Measurements from ENCODE around the gene GRHPR. TPM values are rescaled to one million over a fixed set of nuclear protein-coding genes. Genes with fewer than 3 reads are reported as not detected.

Gene GRHPR
- total and polyA plus RNA-seq, 12 donors: 61.5 to 151 (median 114) TPM

DNA sequence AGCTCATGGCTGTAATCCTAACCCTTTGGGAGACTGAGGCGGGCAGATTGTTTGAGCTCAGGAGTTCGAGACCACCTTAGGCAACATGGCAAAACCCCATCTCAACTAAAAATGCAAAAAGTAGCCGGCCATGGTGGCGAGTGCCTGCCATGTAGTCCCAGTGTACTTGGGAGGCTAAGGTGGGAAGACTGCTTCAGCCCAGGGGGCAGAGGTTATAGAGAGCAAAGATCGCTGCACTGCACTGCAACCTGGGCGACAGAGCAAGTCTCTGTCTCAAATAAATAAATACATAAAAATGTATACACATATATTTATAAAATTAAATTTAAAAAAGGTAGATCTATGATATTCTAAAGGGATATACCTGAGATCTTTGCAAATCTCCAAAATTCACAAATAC is 23.3 kb downstream of the GRHPR start:
- H3K27me3 ChIP-seq: no peaks in the 10 kb centered on the region
- DNase-seq (no peak), ATAC-seq (no peak)
- H3K4me3 ChIP-seq: no peak overlapping the region
- peaks cover 0 to 5% (median 0%) of the 10 kb centered on the region in 9 donors for H3K4me1 ChIP-seq
- TF ChIP-seq, protein P1, sequence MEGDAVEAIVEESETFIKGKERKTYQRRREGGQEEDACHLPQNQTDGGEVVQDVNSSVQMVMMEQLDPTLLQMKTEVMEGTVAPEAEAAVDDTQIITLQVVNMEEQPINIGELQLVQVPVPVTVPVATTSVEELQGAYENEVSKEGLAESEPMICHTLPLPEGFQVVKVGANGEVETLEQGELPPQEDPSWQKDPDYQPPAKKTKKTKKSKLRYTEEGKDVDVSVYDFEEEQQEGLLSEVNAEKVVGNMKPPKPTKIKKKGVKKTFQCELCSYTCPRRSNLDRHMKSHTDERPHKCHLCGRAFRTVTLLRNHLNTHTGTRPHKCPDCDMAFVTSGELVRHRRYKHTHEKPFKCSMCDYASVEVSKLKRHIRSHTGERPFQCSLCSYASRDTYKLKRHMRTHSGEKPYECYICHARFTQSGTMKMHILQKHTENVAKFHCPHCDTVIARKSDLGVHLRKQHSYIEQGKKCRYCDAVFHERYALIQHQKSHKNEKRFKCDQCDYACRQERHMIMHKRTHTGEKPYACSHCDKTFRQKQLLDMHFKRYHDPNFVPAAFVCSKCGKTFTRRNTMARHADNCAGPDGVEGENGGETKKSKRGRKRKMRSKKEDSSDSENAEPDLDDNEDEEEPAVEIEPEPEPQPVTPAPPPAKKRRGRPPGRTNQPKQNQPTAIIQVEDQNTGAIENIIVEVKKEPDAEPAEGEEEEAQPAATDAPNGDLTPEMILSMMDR (IDR thresholded peaks at IDR 0.05): no peak
- intact Hi-C loops (cut with DNase I): no loop called here
- H3K27ac ChIP-seq: no peak overlapping the region
- no peaks in the 10 kb centered on the region for H3K9me3 ChIP-seq
- H3K36me3 ChIP-seq: peaks cover 0 to 75% (median 17%) of the 10 kb centered on the region in 9 donors
- 94 to 95% methylated on average over 6 of the region's 6 CpGs for WGBS, 2 donors

DNA sequence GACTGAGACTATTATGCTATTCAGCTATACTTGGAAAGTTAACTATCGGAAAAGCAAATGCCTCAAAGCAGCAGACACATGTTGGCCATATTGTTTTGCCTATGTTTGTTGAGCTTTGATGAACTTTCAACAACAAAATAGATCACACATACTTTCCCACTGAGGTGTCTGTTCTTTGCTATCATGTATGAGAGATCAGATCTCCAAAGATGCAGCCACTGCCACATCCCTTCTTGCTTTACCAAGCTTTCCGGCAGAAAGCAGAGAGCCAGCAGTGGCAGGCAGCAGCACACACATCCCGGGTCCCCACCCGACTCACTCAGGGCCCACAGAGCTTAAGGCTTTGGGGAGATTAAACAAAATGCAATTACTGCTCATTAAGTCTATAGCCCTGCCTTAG is 23.9 kb downstream of the GRHPR start:
- ATAC-seq (no peak), DNase-seq (no peak)
- Histone ChIP-seq H3K9me3 (no peaks in the 10 kb centered on the region), H3K36me3 (peaks cover 0 to 70% (median 11%) of the 10 kb centered on the region in 9 donors), H3K4me3 (no peak overlapping the region), H3K27ac (no peak overlapping the region), H3K4me1 (peaks cover 0 to 5% (median 0%) of the 10 kb centered on the region in 9 donors), H3K27me3 (no peaks in the 10 kb centered on the region)
- TF ChIP-seq, protein P1 (IDR thresholded peaks at IDR 0.05): no peak
- WGBS, 2 donors: 89 to 94% methylated on average over 4 of the region's 4 CpGs
- intact Hi-C loops (cut with DNase I): no loop called here

DNA sequence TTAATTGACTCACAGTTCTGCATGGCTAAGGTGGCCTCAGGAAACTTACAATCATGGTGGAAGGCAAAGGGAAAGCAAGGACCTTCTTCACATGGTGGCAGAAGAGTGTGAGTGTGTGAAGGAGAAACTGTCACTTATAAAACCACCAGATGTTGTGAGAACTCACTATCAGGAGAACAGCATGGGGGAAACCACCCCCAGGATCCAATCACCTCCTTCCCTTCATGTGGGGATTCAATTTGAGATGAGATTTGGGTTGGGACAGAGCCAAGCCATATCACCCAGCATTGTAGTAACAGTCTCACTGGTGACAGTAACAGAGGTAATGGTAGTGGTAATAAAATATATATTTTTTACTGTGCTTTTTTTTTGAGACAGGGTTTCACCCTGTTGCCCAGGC is 24.6 kb downstream of the GRHPR start:
- Histone ChIP-seq H3K36me3 (peaks cover 0 to 62% (median 4%) of the 10 kb centered on the region in 9 donors), H3K27me3 (no peaks in the 10 kb centered on the region), H3K4me3 (no peak overlapping the region), H3K9me3 (no peaks in the 10 kb centered on the region), H3K27ac (no peak overlapping the region), H3K4me1 (peaks cover 0 to 11% (median 2%) of the 10 kb centered on the region in 9 donors)
- DNase-seq (no peak), ATAC-seq (no peak)
- TF ChIP-seq, protein P1 (IDR thresholded peaks at IDR 0.05): no peak
- intact Hi-C loops (cut with DNase I): no loop called here

DNA sequence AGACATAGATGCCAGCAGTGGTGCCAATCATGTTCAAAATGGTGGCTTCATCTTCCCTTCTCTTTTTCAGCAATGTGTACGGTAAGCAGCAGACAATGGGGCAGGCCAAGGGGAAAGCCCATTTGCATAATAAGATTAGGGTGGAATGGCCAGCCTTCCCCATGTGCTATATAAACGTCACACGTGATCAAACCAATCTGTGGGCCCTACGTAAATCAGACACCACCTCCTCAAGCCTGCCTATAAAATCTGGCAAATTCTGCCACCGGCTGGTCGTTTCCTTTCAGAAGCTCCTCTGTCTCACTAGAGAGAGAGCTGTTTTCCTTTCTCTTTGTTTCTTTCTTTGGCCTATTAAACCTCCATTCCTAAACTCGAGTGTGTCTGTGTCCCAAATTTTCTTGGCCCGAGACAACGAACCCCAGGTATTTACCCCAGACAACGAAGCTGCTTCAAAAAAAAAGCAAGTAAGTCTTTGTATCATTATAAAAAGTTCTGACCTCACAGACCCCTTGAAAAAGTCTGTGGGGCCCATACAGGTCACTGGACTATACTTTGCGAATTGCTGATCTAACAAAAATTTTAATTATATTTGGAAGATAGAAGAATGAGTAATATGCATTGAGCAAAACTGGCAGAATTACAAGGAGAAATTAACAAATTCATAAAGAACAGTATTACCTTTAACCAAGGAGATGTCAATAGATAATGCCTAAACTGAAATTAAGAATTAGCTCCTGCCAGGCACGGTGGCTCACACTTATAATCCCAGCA is 27.6 kb downstream of the GRHPR start:
- DNase-seq: no peak
- Histone ChIP-seq H3K9me3 (peaks cover 0 to 6% (median 0%) of the 10 kb centered on the region in 11 donors), H3K27ac (no peak overlapping the region), H3K36me3 (peaks cover 0 to 35% (median 0%) of the 10 kb centered on the region in 9 donors), H3K4me3 (no peak overlapping the region), H3K4me1 (peaks cover 0 to 17% (median 6%) of the 10 kb centered on the region in 9 donors), H3K27me3 (no peaks in the 10 kb centered on the region)
- WGBS, 2 donors: 85 to 89% methylated on average over 12 of the region's 12 CpGs
- no peak for ATAC-seq
- intact Hi-C loops (cut with DNase I): no loop called here
- TF ChIP-seq, protein P1 (IDR thresholded peaks at IDR 0.05): no peak
